Measurements from ENCODE around the gene UNC5A.
A peak's percentile ranks its signal among the peaks of the same experiment; 100 is the strongest.

UNC5A gene

GRCh38 chr5:176781638-176782570 is 28.5 kb upstream of the UNC5A start:
- no peak for DNase-seq (ENCODE audit: low spot score)

- peak; percentile 65 for DNase-seq (ENCODE audit: low spot score)
Observed at GRCh38 chr5:176784218-176785165, 25.9 kb upstream of the UNC5A start.

GRCh38 chr5:176785184-176786145 is 24.9 kb upstream of the UNC5A start:
- no peak for DNase-seq (ENCODE audit: low spot score)

GRCh38 chr5:176787676-176788075 is 22.7 kb upstream of the UNC5A start:
- no peak for DNase-seq (ENCODE audit: low spot score)

GRCh38 chr5:176788091-176788490 is 22.3 kb upstream of the UNC5A start:
- DNase-seq (ENCODE audit: low spot score), result no peak

- DNase-seq (ENCODE audit: low spot score), result no peak
Observed at GRCh38 chr5:176788941-176789872, 21.2 kb upstream of the UNC5A start.

GRCh38 chr5:176789873-176790615 is 20.3 kb upstream of the UNC5A start:
- no peak for DNase-seq (ENCODE audit: low spot score)

GRCh38 chr5:176790941-176791340 is 19.4 kb upstream of the UNC5A start:
- DNase-seq (ENCODE audit: low spot score), result no peak

GRCh38 chr5:176792655-176793342 is 17.6 kb upstream of the UNC5A start:
- DNase-seq (ENCODE audit: low spot score), result no peak

GRCh38 chr5:176793343-176793699 is 17.0 kb upstream of the UNC5A start:
- no peak for DNase-seq (ENCODE audit: low spot score)

GRCh38 chr5:176793736-176794135 is 16.6 kb upstream of the UNC5A start:
- no peak for DNase-seq (ENCODE audit: low spot score)

GRCh38 chr5:176794509-176794908 is 15.8 kb upstream of the UNC5A start:
- no peak for DNase-seq (ENCODE audit: low spot score)

GRCh38 chr5:176796411-176796810 is 13.9 kb upstream of the UNC5A start:
- DNase-seq (ENCODE audit: low spot score), result no peak

- DNase-seq (ENCODE audit: low spot score), result no peak
Observed at GRCh38 chr5:176796970-176797369, 13.4 kb upstream of the UNC5A start.

GRCh38 chr5:176797456-176798050 is 12.8 kb upstream of the UNC5A start:
- DNase-seq (ENCODE audit: low spot score), result no peak

- DNase-seq (ENCODE audit: low spot score), result no peak
Observed at GRCh38 chr5:176798086-176798876, 12.1 kb upstream of the UNC5A start.

- DNase-seq (ENCODE audit: low spot score), result no peak
Observed at GRCh38 chr5:176798949-176799348, 11.4 kb upstream of the UNC5A start.

GRCh38 chr5:176799488-176799887 is 10.9 kb upstream of the UNC5A start:
- no peak for DNase-seq (ENCODE audit: low spot score)

Measured in hepatic stellate cell (primary cell).